NCI-H1105 (cell line): Measurements from ENCODE around the gene EGFL7.

Source experiments
- DNase-seq: peaks from one replicate; lab custom pipeline; 2025; lab: John Stamatoyannopoulos, UW

EGFL7 gene

GRCh38 chr9:136662656-136663581 lies at the start of gene EGFL7:
TSS of gene EGFL7 (plus strand) at chr9:136662916. CDS start at chr9:136668283, 5,367 bp downstream.
- DNase-seq = no peak

- DNase-seq = no peak
Measured at GRCh38 chr9:136613824-136614371, 48.8 kb upstream of the EGFL7 start.

GRCh38 chr9:136614372-136614922 lies 48.3 kb upstream of the EGFL7 start:
- DNase-seq = no peak

- no peak for DNase-seq
Measured at GRCh38 chr9:136614967-136615623, 47.6 kb upstream of the EGFL7 start.

GRCh38 chr9:136615631-136616306 lies 46.9 kb upstream of the EGFL7 start:
- DNase-seq = no peak

- DNase-seq = no peak
Measured at GRCh38 chr9:136616307-136616635, 46.4 kb upstream of the EGFL7 start.

GRCh38 chr9:136616948-136617695 lies 45.6 kb upstream of the EGFL7 start:
- no peak for DNase-seq

- DNase-seq = no peak
Measured at GRCh38 chr9:136617746-136618579, 44.8 kb upstream of the EGFL7 start.

GRCh38 chr9:136618580-136619547 lies 43.9 kb upstream of the EGFL7 start:
- no peak for DNase-seq

- no peak for DNase-seq
Measured at GRCh38 chr9:136619742-136620440, 42.8 kb upstream of the EGFL7 start.

GRCh38 chr9:136620441-136621018 lies 42.2 kb upstream of the EGFL7 start:
- DNase-seq = no peak

- DNase-seq = no peak
Measured at GRCh38 chr9:136621019-136621733, 41.5 kb upstream of the EGFL7 start.

GRCh38 chr9:136621734-136622093 lies 41.0 kb upstream of the EGFL7 start:
- no peak for DNase-seq

- no peak for DNase-seq
Measured at GRCh38 chr9:136622538-136622948, 40.2 kb upstream of the EGFL7 start.

GRCh38 chr9:136623016-136623841 lies 39.5 kb upstream of the EGFL7 start:
- DNase-seq = no peak

- peak; percentile 82 for DNase-seq
Measured at GRCh38 chr9:136623842-136624183, 38.9 kb upstream of the EGFL7 start.
